Measurements from ENCODE around the gene XRN2.

Gene XRN2

GRCh38 chr20:21424846-21425245 is 121.7 kb downstream of the XRN2 start:
- DNase-seq (ENCODE audit: low read depth in 2 of 2): no peak

- no peak for DNase-seq (ENCODE audit: low read depth in 2 of 2)
Measured at GRCh38 chr20:21430020-21430419, 126.9 kb downstream of the XRN2 start.

GRCh38 chr20:21432911-21433310 is 129.8 kb downstream of the XRN2 start:
- DNase-seq (ENCODE audit: low read depth in 2 of 2): no peak

DNA sequence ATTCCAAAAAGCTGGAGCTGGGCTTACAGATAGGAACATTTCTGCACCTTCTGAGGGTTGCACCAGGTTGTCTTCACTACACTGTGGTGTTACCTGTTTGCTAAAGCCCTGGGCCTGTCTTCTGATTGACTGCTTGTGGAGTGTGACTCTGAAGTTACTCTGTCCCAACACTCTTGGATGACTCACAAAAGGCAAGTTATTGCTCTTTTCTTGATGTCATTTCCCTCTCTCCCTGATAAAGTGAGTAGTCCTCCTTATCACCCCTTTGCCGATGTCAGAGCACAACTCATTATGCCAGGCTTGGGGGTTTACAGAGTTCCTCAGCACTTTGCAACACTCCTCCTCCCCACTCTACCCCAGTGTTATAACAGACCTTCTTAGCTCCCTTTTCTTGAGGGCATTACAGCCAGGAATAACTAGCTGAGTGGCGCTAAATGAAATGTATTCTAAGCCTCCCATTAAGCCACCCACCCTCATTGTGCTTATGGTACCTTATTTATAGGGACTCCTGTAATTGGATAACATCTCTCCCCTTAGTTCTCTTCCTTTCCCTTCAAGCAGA is 130.3 kb downstream of the XRN2 start:
- DNase-seq (ENCODE audit: low read depth in 2 of 2): no peak

GRCh38 chr20:21435576-21435975 is 132.4 kb downstream of the XRN2 start:
- peak in 1 of 2 experiments; percentile 1 for DNase-seq (ENCODE audit: low read depth in 2 of 2)

DNA sequence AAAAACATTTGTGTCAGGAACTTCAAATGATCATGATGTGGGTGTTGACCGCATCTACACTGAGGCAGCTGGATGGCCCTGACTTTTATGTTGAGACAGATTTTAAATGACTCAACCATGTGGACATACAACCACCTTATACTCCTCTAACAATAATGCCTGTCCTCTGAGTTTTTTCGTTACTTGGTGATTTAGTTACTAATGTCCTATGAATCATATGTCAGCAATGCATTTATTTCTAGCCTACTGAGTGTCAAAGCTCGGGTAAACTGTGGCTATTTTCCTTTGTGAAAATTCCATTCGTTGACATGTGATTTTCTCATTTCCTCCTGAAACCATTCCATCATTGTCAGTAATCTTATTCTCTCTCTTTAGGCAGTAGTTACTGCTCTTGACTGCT is 133.1 kb downstream of the XRN2 start:
- peak; percentile 40 to 42 for DNase-seq (ENCODE audit: low read depth in 2 of 2)

- DNase-seq (ENCODE audit: low read depth in 2 of 2): no peak
Measured at GRCh38 chr20:21437248-21437647, 134.1 kb downstream of the XRN2 start.

GRCh38 chr20:21437816-21438215 is 134.7 kb downstream of the XRN2 start:
- DNase-seq (ENCODE audit: low read depth in 2 of 2): no peak

Measured in fibroblast of skin of left quadriceps (primary cell).